A549 (cell line): Measurements from ENCODE around the gene TFPI2. TPM values are rescaled to one million over a fixed set of nuclear protein-coding genes. Genes with fewer than 3 reads are reported as not detected.

Experiments
- ATAC-seq, 2 experiments: fragments of 200-7000 bp in 1 of 2; fragments of >200 bp in 1 of 2; cut with Nextera tagmentation in 1 of 2; cut with Tn5 transposase in 1 of 2; 3 replicates each; pipeline versions ENCODE4 v1.8.0 to v1.9.1; 2018 to 2020; ENCODE audit warnings: mild to moderate bottlenecking in 1 of 2, moderate library complexity in 1 of 2
- CTCF ChIA-PET: fragments of 300-600 bp; sonication (Branson Sonifier 250); formaldehyde crosslinking; extraction: SDS; loops from one replicate; lab custom pipeline; 2021; ENCODE audit warnings: antibody characterized with exemption, inconsistent platforms; lab: Yijun Ruan, JAX
- POLR2A ChIA-PET: fragments of 350-600 bp; formaldehyde crosslinking; extraction: SDS; loops from one replicate; lab custom pipeline; 2021; ENCODE audit warnings: antibody characterized with exemption, inconsistent platforms; lab: Yijun Ruan, JAX
- DNase-seq, 2 experiments: peaks; one replicate each; pipeline versions ENCODE4 v3.0.0 to v3.0.0-alpha.2; 2011 to 2016; ENCODE audit warnings: low read depth in 1 of 2, low spot score in 1 of 2
- FAIRE-seq: peaks from 2 replicates; lab custom pipeline; 2011; peaks lifted over from hg19 to GRCh38; lab: Jason Lieb, UNC
- H3K27ac ChIP-seq, 2 experiments: fragments of >200 bp; sonication (Bioruptor Twin); formaldehyde crosslinking; 3 replicates each; pipeline ENCODE4 v1.5.1; 2016 to 2017
- H3K4me1 ChIP-seq: fragments of >200 bp; sonication (Bioruptor Twin); formaldehyde crosslinking; 3 replicates; pipeline ENCODE4 v1.6.1; 2016
- H3K4me2 ChIP-seq: fragments of >200 bp; sonication (Bioruptor Twin); formaldehyde crosslinking; 3 replicates; pipeline ENCODE4 v1.6.1; 2016
- H3K4me3 ChIP-seq: fragments of >200 bp; sonication (Bioruptor Twin); formaldehyde crosslinking; 3 replicates; pipeline ENCODE4 v1.5.1; 2016
- H3K9me3 ChIP-seq: fragments of >200 bp; sonication (Bioruptor Twin); formaldehyde crosslinking; 3 replicates; pipeline ENCODE4 v1.6.1; 2016
- CBX2 ChIP-seq: fragments of 200-600 bp; sonication (generic); IDR thresholded peaks from 2 replicates; pipeline ENCODE4 v1.6.1; 2016; ENCODE audit warnings: low read depth, mild to moderate bottlenecking, borderline replicate concordance
- CBX8 ChIP-seq: fragments of 200-600 bp; sonication (generic); IDR thresholded peaks from 2 replicates; pipeline ENCODE4 v1.6.1; 2016
- CEBPB ChIP-seq, 2 experiments: fragments of >200 bp in 1 of 2; sonication (Bioruptor Twin) in 1 of 2; formaldehyde crosslinking in 1 of 2; IDR thresholded peaks; 2 replicates each; pipeline ENCODE4 v1.6.1; 2012 to 2016
- CHD2 ChIP-seq: fragments of 150-350 bp; IDR thresholded peaks from 2 replicates; pipeline ENCODE4 v1.6.1; 2014; ENCODE audit warnings: low read length; ENCODE audit not compliant: partially characterized antibody
- CHD4 ChIP-seq: fragments of 200-600 bp; sonication (generic); IDR thresholded peaks from 2 replicates; pipeline ENCODE4 v1.6.1; 2016; ENCODE audit warnings: antibody characterized with exemption, mild to moderate bottlenecking, borderline replicate concordance
- EHF ChIP-seq: fragments of 250-450 bp; sonication (Bioruptor Pico); IDR thresholded peaks from 2 replicates; pipeline ENCODE4 v1.5.0; 2020; ENCODE audit warnings: mild to moderate bottlenecking
- ESRRA ChIP-seq: fragments of 150-350 bp; IDR thresholded peaks from 2 replicates; pipeline ENCODE4 v1.6.1; 2014; ENCODE audit warnings: mild to moderate bottlenecking, low read length, borderline replicate concordance
- FOXS1 ChIP-seq: fragments of 250-450 bp; sonication (Bioruptor Pico); IDR thresholded peaks from 2 replicates; pipeline ENCODE4 v1.5.0; 2020; ENCODE audit warnings: mild to moderate bottlenecking, moderate library complexity
- GATA3 ChIP-seq: IDR thresholded peaks from 2 replicates; pipeline ENCODE4 v1.6.1; 2012; ENCODE audit warnings: borderline replicate concordance
- HEYL ChIP-seq: fragments of 250-450 bp; sonication (Bioruptor Pico); IDR thresholded peaks from 2 replicates; pipeline ENCODE4 v1.8.0; 2021; ENCODE audit warnings: mild to moderate bottlenecking, moderate library complexity
- HOXB13 ChIP-seq: fragments of 250-450 bp; sonication (Bioruptor Pico); IDR thresholded peaks from 2 replicates; pipeline ENCODE4 v1.5.0; 2020; ENCODE audit warnings: low read depth, mild to moderate bottlenecking, moderate library complexity
- JUN ChIP-seq, 2 experiments: fragments of >200 bp; sonication (Bioruptor Twin); formaldehyde crosslinking; IDR thresholded peaks; 2 replicates in 1 of 2; 3 replicates in 1 of 2; pipeline ENCODE4 v1.6.1; 2016 to 2017
- KDM5A ChIP-seq: fragments of 200-600 bp; sonication (generic); IDR thresholded peaks from 2 replicates; pipeline ENCODE4 v1.6.1; 2016; ENCODE audit warnings: antibody characterized with exemption, mild to moderate bottlenecking
- MAZ ChIP-seq: fragments of 150-350 bp; IDR thresholded peaks from 2 replicates; pipeline ENCODE4 v1.6.1; 2014; ENCODE audit warnings: antibody characterized with exemption, low read depth, low read length, borderline replicate concordance
- NFE2L2 ChIP-seq: fragments of 150-350 bp; conservative IDR thresholded peaks from 2 replicates; pipeline ENCODE4 v1.6.1; 2014; ENCODE audit warnings: low read length
- POLR2A ChIP-seq: IDR thresholded peaks from 2 replicates; pipeline ENCODE4 v1.6.1; 2012; ENCODE audit warnings: mild to moderate bottlenecking, low read length
- POLR2AphosphoS2 ChIP-seq: conservative IDR thresholded peaks from 2 replicates; pipeline ENCODE4 v1.6.1; 2012; ENCODE audit warnings: low read length, improper control_type of control experiment, inconsistent platforms
- RAD21 ChIP-seq, 2 experiments: fragments of >200 bp in 1 of 2; sonication (Bioruptor Twin) in 1 of 2; formaldehyde crosslinking in 1 of 2; IDR thresholded peaks in 1 of 2; conservative IDR thresholded peaks in 1 of 2; 2 replicates in 1 of 2; 3 replicates in 1 of 2; pipeline ENCODE4 v1.6.1; 2012 to 2018; ENCODE audit warnings: inconsistent platforms in 1 of 2
- RCOR1 ChIP-seq: fragments of 150-350 bp; IDR thresholded peaks from 2 replicates; pipeline ENCODE4 v1.6.1; 2014; ENCODE audit warnings: antibody characterized with exemption, low read length, low read depth
- ZFP36 ChIP-seq: fragments of 450-650 bp; IDR thresholded peaks from 2 replicates; pipeline ENCODE4 v1.6.1; 2014; ENCODE audit warnings: borderline replicate concordance; ENCODE audit not compliant: partially characterized antibody
- ZNF302 ChIP-seq: fragments of 250-450 bp; sonication (Bioruptor Pico); IDR thresholded peaks from 2 replicates; pipeline ENCODE4 v1.9.0; 2021; ENCODE audit warnings: inconsistent platforms, mild to moderate bottlenecking, moderate library complexity
- ZSCAN20 ChIP-seq: fragments of 250-450 bp; sonication (Bioruptor Pico); IDR thresholded peaks from 2 replicates; pipeline ENCODE4 v1.8.0; 2022; ENCODE audit warnings: mild to moderate bottlenecking, moderate library complexity
- polyA plus RNA-seq, 4 experiments: library from polyadenylated mRNA; depleted of rRNA in 3 of 4; stranded (reverse); fragments of >200 nt; fragmentation: RNase III in 1 of 4; extraction: RNeasy Plus Mini Kit Qiagen cat#74134 plus additional on column Dnase treatment in 1 of 4; gene quantifications; 2 replicates in 3 of 4; 3 replicates in 1 of 4; pipeline ENCODE4 v1.2.3, GENCODE V29; 2011 to 2017
- TF ChIP-seq, protein P1 (sequence below): fragments of 450-650 bp; IDR thresholded peaks from 2 replicates; pipeline ENCODE4 v1.6.1; 2014; ENCODE audit warnings: antibody characterized with exemption
- TF ChIP-seq, protein P2 (sequence below): fragments of 250-450 bp; sonication (Bioruptor Pico); IDR thresholded peaks from 2 replicates; pipeline ENCODE4 v1.5.0; 2020; ENCODE audit warnings: low read depth, mild to moderate bottlenecking, moderate library complexity
- TF ChIP-seq, protein P3 (sequence below): fragments of >200 bp; sonication (Bioruptor Twin); formaldehyde crosslinking; IDR thresholded peaks from 3 replicates; pipeline ENCODE4 v1.5.1; 2016
- TF ChIP-seq, protein P4 (sequence below): IDR thresholded peaks from 2 replicates; pipeline ENCODE4 v1.6.1; 2012
- TF ChIP-seq, protein P5 (sequence below): IDR thresholded peaks from 2 replicates; pipeline ENCODE4 v1.6.1; 2012; ENCODE audit warnings: low read depth, borderline replicate concordance
- TF ChIP-seq, protein P6 (sequence below): fragments of >200 bp; sonication (Bioruptor Twin); formaldehyde crosslinking; IDR thresholded peaks from 3 replicates; pipeline ENCODE4 v1.6.1; 2016

The TFPI2 gene
- polyA plus RNA-seq, 2 of the 4 experiments (the other 2 are of a cell fraction) = 156 to 172 TPM

DNA sequence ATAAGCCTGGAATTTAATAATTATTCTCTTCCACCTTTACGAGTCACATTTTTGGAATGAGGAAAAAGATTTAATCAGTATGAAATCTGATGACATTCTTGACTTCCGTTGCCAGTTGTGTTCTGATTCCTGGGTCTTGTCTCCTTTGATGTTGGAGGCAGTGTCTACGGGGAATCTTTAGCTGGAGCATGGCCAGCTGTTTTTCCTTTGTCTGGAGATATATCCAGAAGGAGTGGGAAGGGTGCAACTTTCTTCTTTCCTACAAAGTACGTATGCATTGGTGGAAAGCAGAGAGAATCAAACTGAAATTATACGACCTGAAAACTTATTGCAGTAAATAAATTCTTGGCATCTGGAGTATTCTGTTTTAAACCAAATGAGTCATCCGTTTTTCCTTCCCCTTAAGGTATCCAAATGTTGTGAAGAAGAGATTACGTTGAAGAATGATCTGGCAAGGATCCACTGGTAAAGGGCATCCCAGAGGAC, 24.1 kb upstream of the TFPI2 start (continued):
- TF ChIP-seq RAD21 (conservative IDR thresholded peaks at IDR 0.05 in 1 of 2, IDR thresholded peaks at IDR 0.05 in 1 of 2) = peak in 1 of 2 experiments; percentile 15; a peak in 1 of 5 replicates
- no peak for TF ChIP-seq CHD2
- TF ChIP-seq, protein P1, sequence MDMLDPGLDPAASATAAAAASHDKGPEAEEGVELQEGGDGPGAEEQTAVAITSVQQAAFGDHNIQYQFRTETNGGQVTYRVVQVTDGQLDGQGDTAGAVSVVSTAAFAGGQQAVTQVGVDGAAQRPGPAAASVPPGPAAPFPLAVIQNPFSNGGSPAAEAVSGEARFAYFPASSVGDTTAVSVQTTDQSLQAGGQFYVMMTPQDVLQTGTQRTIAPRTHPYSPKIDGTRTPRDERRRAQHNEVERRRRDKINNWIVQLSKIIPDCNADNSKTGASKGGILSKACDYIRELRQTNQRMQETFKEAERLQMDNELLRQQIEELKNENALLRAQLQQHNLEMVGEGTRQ = no peak
- TF ChIP-seq CEBPB (IDR thresholded peaks at IDR 0.05) = no peak
- TF ChIP-seq ESRRA = no peak
- peak; percentile 95 for TF ChIP-seq GATA3
- no peak for TF ChIP-seq ZFP36
- TF ChIP-seq, protein P2, sequence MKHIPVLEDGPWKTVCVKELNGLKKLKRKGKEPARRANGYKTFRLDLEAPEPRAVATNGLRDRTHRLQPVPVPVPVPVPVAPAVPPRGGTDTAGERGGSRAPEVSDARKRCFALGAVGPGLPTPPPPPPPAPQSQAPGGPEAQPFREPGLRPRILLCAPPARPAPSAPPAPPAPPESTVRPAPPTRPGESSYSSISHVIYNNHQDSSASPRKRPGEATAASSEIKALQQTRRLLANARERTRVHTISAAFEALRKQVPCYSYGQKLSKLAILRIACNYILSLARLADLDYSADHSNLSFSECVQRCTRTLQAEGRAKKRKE (CRISPR knock-in tag) = no peak
- no peak for TF ChIP-seq NFE2L2
- no peak for TF ChIP-seq POLR2A
- TF ChIP-seq HOXB13 (CRISPR knock-in tag) = no peak
- TF ChIP-seq, protein P3, sequence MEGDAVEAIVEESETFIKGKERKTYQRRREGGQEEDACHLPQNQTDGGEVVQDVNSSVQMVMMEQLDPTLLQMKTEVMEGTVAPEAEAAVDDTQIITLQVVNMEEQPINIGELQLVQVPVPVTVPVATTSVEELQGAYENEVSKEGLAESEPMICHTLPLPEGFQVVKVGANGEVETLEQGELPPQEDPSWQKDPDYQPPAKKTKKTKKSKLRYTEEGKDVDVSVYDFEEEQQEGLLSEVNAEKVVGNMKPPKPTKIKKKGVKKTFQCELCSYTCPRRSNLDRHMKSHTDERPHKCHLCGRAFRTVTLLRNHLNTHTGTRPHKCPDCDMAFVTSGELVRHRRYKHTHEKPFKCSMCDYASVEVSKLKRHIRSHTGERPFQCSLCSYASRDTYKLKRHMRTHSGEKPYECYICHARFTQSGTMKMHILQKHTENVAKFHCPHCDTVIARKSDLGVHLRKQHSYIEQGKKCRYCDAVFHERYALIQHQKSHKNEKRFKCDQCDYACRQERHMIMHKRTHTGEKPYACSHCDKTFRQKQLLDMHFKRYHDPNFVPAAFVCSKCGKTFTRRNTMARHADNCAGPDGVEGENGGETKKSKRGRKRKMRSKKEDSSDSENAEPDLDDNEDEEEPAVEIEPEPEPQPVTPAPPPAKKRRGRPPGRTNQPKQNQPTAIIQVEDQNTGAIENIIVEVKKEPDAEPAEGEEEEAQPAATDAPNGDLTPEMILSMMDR = no peak
- TF ChIP-seq FOXS1 (CRISPR knock-in tag) = no peak
- no peak for TF ChIP-seq ZSCAN20 (CRISPR knock-in tag)
- no peak for TF ChIP-seq HEYL
- no peak for TF ChIP-seq CBX2
- no peak for TF ChIP-seq MAZ
- TF ChIP-seq JUN (IDR thresholded peaks at IDR 0.05) = peak; percentile 73 to 89; a peak in 4 of 5 replicates
- TF ChIP-seq, protein P4, sequence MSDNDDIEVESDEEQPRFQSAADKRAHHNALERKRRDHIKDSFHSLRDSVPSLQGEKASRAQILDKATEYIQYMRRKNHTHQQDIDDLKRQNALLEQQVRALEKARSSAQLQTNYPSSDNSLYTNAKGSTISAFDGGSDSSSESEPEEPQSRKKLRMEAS = no peak; the same call in 1 of the 2 replicates
- no peak for TF ChIP-seq CBX8
- TF ChIP-seq EHF (CRISPR knock-in tag) = no peak
- TF ChIP-seq, protein P5, sequence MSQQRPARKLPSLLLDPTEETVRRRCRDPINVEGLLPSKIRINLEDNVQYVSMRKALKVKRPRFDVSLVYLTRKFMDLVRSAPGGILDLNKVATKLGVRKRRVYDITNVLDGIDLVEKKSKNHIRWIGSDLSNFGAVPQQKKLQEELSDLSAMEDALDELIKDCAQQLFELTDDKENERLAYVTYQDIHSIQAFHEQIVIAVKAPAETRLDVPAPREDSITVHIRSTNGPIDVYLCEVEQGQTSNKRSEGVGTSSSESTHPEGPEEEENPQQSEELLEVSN = no peak
- no peak for TF ChIP-seq KDM5A
- TF ChIP-seq RCOR1 = no peak
- TF ChIP-seq, protein P6, sequence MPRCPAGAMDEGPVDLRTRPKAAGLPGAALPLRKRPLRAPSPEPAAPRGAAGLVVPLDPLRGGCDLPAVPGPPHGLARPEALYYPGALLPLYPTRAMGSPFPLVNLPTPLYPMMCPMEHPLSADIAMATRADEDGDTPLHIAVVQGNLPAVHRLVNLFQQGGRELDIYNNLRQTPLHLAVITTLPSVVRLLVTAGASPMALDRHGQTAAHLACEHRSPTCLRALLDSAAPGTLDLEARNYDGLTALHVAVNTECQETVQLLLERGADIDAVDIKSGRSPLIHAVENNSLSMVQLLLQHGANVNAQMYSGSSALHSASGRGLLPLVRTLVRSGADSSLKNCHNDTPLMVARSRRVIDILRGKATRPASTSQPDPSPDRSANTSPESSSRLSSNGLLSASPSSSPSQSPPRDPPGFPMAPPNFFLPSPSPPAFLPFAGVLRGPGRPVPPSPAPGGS = 0 out of 3 replicates have a peak, but pooled peaks have one; percentile 48

DNA sequence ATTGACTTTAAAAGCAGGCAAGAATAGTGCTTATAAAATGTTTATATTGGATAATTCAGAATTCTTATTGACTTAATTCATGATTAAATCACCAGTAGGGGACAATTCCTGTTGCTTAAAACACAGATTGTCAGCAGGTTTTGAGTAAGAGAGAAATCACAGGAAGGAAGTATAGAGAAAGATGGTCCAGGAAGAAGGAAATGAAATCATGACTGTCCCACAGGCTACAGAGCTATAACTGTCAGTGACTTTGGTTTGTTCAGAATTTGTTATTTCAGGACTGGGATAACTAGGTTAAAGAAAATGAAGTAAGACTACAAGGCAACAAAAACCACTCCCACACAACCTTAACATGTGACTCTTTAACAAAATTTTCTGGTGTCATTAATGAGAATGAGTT, 22.6 kb upstream of the TFPI2 start:
- H3K4me1 ChIP-seq = peaks cover 78% of the 10 kb centered on the region
- peak overlapping the region; percentile 64; the same call in 2 of the 3 replicates for H3K4me2 ChIP-seq
- H3K27ac ChIP-seq = peak overlapping the region; percentile 81 to 84
- FAIRE-seq (peak; percentile 51), DNase-seq (no peak), ATAC-seq (no peak)
- H3K9me3 ChIP-seq = no peaks in the 10 kb centered on the region
- TF ChIP-seq HOXB13 (CRISPR knock-in tag) = no peak
- TF ChIP-seq ZNF302 (CRISPR knock-in tag) = no peak
- TF ChIP-seq POLR2AphosphoS2 = no peak
- no peak for TF ChIP-seq CHD4
- ChIA-PET POLR2A (no interaction called here), CTCF (interaction anchor here (1.0 kb wide), 1 partner anchor 23 kb away, joined by 4 read pairs; no protein-coding TSS in a partner anchor)
- no peak overlapping the region for H3K4me3 ChIP-seq
